SJSA1 (cell line): ENCODE results near the gene PNLIPRP2. TPM values are rescaled to one million over a fixed set of nuclear protein-coding genes. Genes with fewer than 3 reads are reported as not detected.

Source experiments
- DNase-seq, 2 experiments: peaks; one replicate each; pipeline ENCODE4 v3.0.0-alpha.2; 2015 to 2020; ENCODE audit warnings: low spot score in 2 of 2, low read depth in 1 of 2
- H3K27ac ChIP-seq: fragments of 250-450 bp; sonication (Bioruptor Pico); 2 replicates; pipeline ENCODE4 v1.5.1; 2020; ENCODE audit warnings: mild to moderate bottlenecking, moderate library complexity
- H3K27me3 ChIP-seq: fragments of 250-450 bp; sonication (Bioruptor Pico); replicated peaks from 2 replicates; pipeline ENCODE4 v1.5.1; 2020; ENCODE audit warnings: mild to moderate bottlenecking, moderate library complexity
- H3K36me3 ChIP-seq: fragments of 250-450 bp; sonication (Bioruptor Pico); 2 replicates; pipeline ENCODE4 v1.5.1; 2020; ENCODE audit warnings: mild to moderate bottlenecking
- H3K4me1 ChIP-seq: fragments of 250-450 bp; sonication (Bioruptor Pico); replicated peaks from 2 replicates; pipeline ENCODE4 v1.6.1; 2021; ENCODE audit warnings: mild to moderate bottlenecking
- H3K4me3 ChIP-seq: fragments of 250-450 bp; sonication (Bioruptor Pico); 2 replicates; pipeline ENCODE4 v1.5.1; 2020; ENCODE audit warnings: mild to moderate bottlenecking
- H3K9me3 ChIP-seq: fragments of 250-450 bp; sonication (Bioruptor Pico); replicated peaks from 2 replicates; pipeline ENCODE4 v1.5.1; 2020; ENCODE audit warnings: mild to moderate bottlenecking
- total RNA-seq: library from RNA; depleted of rRNA; stranded (reverse); fragments of >200 nt; shearing (Covaris generic); gene quantifications from 2 replicates; pipeline ENCODE4 v1.2.3, GENCODE V29; 2014; rRNA removed

The PNLIPRP2 gene
- total RNA-seq, 1 experiment from 2014 or later, result not detected

DNA sequence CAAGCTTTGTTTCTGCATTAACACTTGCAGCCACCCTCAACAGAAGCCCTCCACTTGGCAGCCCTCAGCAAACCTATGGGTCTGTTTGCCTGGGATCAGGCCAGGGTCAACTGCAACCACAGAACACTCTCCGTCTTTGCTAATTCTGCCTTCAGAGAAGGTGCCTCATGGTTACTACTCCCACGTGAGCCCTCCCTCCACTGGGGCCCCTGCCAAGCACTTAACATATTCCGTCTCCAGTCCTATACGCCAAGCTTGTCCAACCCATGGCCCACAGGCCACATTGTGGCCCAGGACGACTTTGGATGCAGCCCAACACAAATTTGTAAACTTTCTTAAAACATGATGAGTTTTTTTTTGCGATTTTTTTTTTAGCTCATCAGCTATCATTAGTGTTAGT lies 66.9 kb downstream of the PNLIPRP2 start:
- DNase-seq, result no peak
- no peaks in the 10 kb centered on the region for H3K27me3 ChIP-seq
- H3K9me3 ChIP-seq, result no peaks in the 10 kb centered on the region
- no peak overlapping the region for H3K4me3 ChIP-seq
- H3K4me1 ChIP-seq, result 0 out of 2 replicates have a peak, but pooled peaks cover 5% of the 10 kb centered on the region
- no peaks in the 10 kb centered on the region for H3K36me3 ChIP-seq
- no peak overlapping the region for H3K27ac ChIP-seq

DNA sequence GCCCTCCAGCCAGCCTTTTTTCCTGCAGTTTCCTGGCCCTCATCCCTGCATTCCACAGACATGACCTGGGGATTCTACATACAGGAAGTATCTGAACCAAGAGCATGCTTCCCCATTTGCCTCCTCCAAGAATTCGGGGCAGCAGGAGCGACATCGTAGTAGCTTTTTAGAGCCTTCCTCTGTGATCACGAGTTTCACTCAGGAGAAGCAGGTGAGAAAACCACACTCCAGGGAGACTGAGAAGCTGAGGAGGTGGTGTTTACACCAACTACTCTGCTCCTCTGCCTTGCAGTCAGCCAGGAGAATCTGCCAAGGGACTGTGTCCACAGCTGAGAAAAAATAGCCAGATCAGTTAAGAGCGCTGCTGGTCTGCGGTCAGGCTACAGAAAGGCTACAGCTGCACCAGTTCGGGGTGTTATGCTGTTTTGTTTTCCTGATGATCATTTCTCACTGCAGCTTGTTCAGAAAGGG lies 67.5 kb downstream of the PNLIPRP2 start:
- no peak for DNase-seq

DNA sequence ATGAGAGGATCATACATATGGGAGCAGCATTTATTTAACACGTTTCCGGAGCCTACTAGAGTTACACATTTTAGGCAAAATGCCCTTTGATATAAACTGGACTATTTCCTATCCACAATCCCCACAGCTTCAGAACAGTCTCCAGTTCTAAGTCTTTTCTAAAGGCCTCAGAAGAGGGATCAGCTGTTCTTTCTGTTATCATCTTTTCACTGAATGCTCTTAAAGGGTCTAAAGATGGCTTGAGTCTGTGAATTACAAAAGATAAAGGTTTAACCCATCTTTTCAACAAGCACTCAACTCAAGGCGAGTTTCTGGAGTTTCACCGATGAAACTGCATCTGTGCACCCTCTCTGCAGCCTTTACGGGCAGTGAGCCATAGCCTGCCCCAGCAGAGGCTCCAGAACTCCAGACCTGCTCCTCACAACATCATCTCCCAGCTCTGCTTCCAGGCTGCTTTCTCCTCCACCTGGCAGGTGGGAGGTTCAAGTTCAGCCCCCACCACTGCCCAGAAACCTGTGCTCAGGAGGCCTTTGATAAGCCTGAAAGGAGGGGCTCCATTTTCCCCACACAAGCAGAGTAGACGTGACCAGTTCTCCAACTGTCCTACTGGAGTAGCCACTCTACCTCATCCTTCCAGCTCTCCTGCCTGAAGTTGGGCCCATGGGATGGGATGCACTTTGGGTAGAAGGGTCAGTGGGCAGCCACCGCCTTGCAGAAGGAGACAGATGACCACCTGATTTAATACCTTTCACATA lies 68.2 kb downstream of the PNLIPRP2 start:
- Histone ChIP-seq H3K4me1 (peaks cover 15% of the 10 kb centered on the region), H3K36me3 (no peaks in the 10 kb centered on the region), H3K9me3 (no peaks in the 10 kb centered on the region; the same call in 1 of the 2 replicates), H3K27ac (no peak overlapping the region), H3K4me3 (no peak overlapping the region), H3K27me3 (no peaks in the 10 kb centered on the region)
- DNase-seq, result no peak

More for the DNA sequence above, 67.5 kb downstream of the PNLIPRP2 start:
- H3K27ac ChIP-seq, result no peak overlapping the region
- no peaks in the 10 kb centered on the region for H3K27me3 ChIP-seq
- H3K4me3 ChIP-seq, result no peak overlapping the region
- no peaks in the 10 kb centered on the region for H3K36me3 ChIP-seq
- H3K9me3 ChIP-seq, result no peaks in the 10 kb centered on the region; the same call in 1 of the 2 replicates
- peaks cover 9% of the 10 kb centered on the region for H3K4me1 ChIP-seq

DNA sequence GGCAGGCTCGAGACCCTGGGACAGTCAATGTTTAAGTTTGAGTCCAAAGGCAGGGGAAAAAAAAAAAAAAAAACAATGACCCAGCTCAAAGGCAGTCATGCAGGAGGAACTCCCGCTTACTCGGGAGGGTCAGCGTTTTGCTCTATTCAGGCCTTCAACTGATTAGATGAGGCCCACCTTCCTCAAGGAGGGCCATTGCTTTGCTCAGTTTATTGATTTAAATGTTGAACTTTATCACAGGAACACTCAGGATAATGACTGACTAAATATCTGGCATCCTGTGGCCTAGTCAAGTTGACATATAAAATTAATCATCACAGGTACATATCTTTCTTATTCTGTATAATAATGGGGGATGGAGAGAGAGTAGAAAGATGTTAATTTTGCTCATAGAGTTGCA lies 69.0 kb downstream of the PNLIPRP2 start:
- Histone ChIP-seq H3K4me3 (no peak overlapping the region), H3K27ac (no peak overlapping the region), H3K9me3 (no peaks in the 10 kb centered on the region; the same call in 1 of the 2 replicates), H3K36me3 (no peaks in the 10 kb centered on the region), H3K27me3 (no peaks in the 10 kb centered on the region), H3K4me1 (peaks cover 24% of the 10 kb centered on the region)
- no peak for DNase-seq

DNA sequence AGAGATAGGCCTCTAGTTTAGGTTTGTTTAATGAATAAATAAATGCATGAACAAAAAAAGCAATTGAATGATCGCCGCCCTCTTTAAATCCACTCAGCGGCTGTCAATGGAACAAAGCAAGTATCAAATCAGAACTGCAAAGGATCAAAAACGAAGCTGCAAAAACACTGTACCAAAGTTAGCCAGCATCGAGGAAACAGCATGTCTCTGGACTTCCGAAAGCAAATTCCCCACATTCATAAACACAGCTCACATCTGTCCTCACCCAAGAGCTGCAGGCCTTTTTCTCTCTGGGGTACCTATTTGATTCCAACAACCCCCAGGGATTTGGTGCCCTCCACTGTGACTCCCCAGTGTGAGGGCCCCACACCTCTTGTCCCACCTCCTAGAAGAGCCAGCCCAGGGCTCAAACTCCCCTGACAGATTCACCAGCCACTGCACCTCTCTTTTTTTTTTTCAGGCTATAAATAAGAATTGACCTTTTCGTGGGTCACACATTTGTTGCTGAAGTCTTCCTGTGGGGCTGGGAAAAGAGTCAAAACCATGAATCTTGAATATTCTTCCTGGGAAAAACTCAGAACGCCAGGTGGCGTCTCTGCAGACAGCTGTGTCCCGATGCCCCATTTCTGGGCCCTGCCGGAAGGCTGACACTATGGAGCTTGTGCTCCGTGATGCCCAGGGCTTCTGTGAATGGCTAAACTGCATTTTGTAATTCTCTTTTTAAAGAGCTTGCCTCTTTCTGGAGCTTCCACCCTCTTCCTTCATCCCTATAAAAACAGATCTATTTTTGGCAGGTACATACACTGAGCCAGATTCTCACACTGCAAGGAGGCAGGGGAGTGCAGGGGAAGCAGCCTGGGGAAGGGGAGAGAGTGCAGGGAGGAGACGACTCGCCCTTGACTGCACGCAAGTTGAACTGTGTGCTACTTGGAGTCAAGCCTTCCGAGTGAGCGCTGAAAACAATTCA lies 69.9 kb downstream of the PNLIPRP2 start:
- DNase-seq, result no peak

DNA sequence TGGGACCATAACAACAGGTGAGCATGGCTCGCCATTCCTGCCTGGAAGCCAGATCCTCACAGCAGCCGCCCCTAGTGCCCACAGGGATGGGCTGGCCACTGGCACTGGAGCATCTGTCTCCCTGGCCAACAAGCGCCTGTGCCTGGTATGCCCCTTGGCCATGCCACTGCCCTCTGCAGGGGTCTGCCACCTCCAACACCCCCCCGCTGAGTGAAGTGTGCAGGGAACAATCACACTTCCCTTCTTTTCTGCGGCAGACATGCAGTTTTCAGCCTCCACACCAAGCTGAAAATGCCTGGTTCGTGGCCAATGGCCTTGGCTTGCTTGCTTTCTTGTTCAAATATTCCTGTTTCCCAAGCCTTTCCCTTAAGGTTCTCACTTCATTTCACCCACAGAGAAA lies 70.9 kb downstream of the PNLIPRP2 start:
- Histone ChIP-seq H3K36me3 (no peaks in the 10 kb centered on the region), H3K9me3 (no peaks in the 10 kb centered on the region; the same call in 1 of the 2 replicates), H3K4me1 (peaks cover 26% of the 10 kb centered on the region), H3K4me3 (no peak overlapping the region), H3K27ac (no peak overlapping the region), H3K27me3 (no peaks in the 10 kb centered on the region)
- DNase-seq, result no peak

More for the DNA sequence above, 69.9 kb downstream of the PNLIPRP2 start:
- Histone ChIP-seq H3K27me3 (no peaks in the 10 kb centered on the region), H3K4me3 (no peak overlapping the region), H3K27ac (no peak overlapping the region), H3K4me1 (peaks cover 26% of the 10 kb centered on the region), H3K36me3 (no peaks in the 10 kb centered on the region), H3K9me3 (no peaks in the 10 kb centered on the region; the same call in 1 of the 2 replicates)

DNA sequence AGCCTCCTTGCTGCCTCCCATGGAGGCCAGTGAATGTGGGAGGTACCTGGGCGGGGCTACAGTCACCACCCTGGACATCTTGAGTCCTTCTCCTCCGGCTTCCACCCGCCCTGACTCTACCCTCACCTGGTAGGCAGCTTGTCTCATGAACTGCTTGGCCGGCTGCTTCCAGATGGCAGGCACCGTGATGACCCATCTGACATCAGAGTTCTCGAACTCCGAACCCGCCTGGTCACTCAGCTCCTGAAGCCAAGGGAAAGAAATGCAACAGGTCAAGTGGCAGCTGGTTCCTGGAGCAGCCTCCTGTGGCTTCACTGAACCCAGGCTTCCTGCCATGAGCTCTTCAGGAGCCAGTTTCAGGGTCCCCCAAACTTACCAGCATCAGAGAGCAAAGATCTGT lies 71.5 kb downstream of the PNLIPRP2 start:
- no peak overlapping the region for H3K27ac ChIP-seq
- H3K9me3 ChIP-seq, result no peaks in the 10 kb centered on the region; the same call in 1 of the 2 replicates
- no peaks in the 10 kb centered on the region for H3K27me3 ChIP-seq
- H3K36me3 ChIP-seq, result no peaks in the 10 kb centered on the region
- peaks cover 26% of the 10 kb centered on the region for H3K4me1 ChIP-seq
- no peak for DNase-seq
- no peak overlapping the region for H3K4me3 ChIP-seq

DNA sequence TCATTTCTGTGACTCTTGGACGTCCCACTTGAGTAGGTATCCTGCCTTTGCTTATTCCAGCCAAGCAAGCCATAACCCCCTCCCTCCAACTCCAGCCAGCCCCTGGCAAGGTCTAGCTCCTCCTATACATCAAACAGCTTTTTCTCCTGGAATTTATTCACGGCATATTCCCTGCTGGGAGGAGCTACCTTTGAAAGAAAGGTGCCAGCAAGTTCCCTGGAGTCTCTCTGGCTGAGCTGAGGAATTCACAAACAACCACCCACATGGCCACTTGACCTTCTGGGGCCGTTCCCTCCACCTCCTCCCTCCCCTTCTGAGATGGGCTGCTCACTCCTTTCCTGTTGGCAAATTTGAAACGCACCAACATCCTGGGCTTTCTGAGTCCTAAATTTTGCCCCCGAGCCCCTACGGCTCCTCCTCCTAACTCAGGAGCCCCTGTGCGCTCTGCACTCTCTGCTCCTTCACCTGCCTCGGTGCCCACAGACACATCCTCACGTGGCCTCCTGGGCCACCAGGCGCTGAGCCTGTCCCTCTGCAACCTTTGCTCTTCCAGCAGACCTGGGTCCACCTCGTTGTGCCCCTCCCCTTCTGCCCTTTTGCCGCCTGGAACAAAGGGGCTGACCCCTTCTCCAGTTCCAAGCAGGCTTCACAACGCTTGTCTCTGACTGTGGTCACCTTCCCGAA lies 73.6 kb downstream of the PNLIPRP2 start:
- Histone ChIP-seq H3K9me3 (no peaks in the 10 kb centered on the region; the same call in 1 of the 2 replicates), H3K36me3 (peaks cover 2% of the 10 kb centered on the region; the same call in 1 of the 2 replicates), H3K4me1 (peaks cover 21% of the 10 kb centered on the region), H3K4me3 (no peak overlapping the region), H3K27ac (no peak overlapping the region), H3K27me3 (no peaks in the 10 kb centered on the region)
- DNase-seq, result peak in 1 of 2 experiments; percentile 20

Other genes starting within 250 kb of the PNLIPRP2 start
- gene PNLIPRP3, start 193.1 kb upstream of the PNLIPRP2 start, total RNA-seq, result not detected in 2 replicates
- not detected in 2 replicates for gene PNLIP, start 75.0 kb upstream of the PNLIPRP2 start, total RNA-seq
- gene PNLIPRP1, start 30.0 kb upstream of the PNLIPRP2 start, total RNA-seq, result not detected in 2 replicates
- gene HSPA12A, start 121.6 kb downstream of the PNLIPRP2 start, total RNA-seq, result 5.2 and 9.0 TPM in 2 replicates
- gene ENO4, start 228.5 kb downstream of the PNLIPRP2 start, total RNA-seq, result not detected in 2 replicates